ENCODE data around the gene GBP3. TPM values are rescaled to one million over a fixed set of nuclear protein-coding genes. Genes with fewer than 3 reads are reported as not detected.
A peak's percentile ranks its signal among the peaks of the same experiment; 100 is the strongest.

GBP3 gene
- total RNA-seq, 4 donors from 2014 or later: 9.2 to 25.8 (median 11.2) TPM

- TF ChIP-seq EP300 (IDR thresholded peaks at IDR 0.05) (no peak), POLR2A (IDR thresholded peaks at IDR 0.05) (no peak)
- TF ChIP-seq, protein P1, sequence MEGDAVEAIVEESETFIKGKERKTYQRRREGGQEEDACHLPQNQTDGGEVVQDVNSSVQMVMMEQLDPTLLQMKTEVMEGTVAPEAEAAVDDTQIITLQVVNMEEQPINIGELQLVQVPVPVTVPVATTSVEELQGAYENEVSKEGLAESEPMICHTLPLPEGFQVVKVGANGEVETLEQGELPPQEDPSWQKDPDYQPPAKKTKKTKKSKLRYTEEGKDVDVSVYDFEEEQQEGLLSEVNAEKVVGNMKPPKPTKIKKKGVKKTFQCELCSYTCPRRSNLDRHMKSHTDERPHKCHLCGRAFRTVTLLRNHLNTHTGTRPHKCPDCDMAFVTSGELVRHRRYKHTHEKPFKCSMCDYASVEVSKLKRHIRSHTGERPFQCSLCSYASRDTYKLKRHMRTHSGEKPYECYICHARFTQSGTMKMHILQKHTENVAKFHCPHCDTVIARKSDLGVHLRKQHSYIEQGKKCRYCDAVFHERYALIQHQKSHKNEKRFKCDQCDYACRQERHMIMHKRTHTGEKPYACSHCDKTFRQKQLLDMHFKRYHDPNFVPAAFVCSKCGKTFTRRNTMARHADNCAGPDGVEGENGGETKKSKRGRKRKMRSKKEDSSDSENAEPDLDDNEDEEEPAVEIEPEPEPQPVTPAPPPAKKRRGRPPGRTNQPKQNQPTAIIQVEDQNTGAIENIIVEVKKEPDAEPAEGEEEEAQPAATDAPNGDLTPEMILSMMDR (IDR thresholded peaks at IDR 0.05): peak; percentile 51 to 65 (median 58)
- Histone ChIP-seq H3K27me3 (no peaks in the 10 kb centered on the region), H3K4me3 (no peak overlapping the region), H3K9me3 (no peaks in the 10 kb centered on the region), H3K27ac (no peak overlapping the region), H3K36me3 (peaks cover 0 to 8% (median 0%) of the 10 kb centered on the region in 3 donors), H3K4me1 (peaks cover 0 to 28% (median 9%) of the 10 kb centered on the region in 4 donors)
- WGBS, 2 donors: 27 to 30% methylated on average over 2 of the region's 2 CpGs
- DNase-seq (ENCODE audit: low spot score in 2 of 2): peak in 1 of 2 donors; percentile 35
Measured at GRCh38 chr1:88973520-88974137, 49.0 kb downstream of the GBP3 start.

DNA sequence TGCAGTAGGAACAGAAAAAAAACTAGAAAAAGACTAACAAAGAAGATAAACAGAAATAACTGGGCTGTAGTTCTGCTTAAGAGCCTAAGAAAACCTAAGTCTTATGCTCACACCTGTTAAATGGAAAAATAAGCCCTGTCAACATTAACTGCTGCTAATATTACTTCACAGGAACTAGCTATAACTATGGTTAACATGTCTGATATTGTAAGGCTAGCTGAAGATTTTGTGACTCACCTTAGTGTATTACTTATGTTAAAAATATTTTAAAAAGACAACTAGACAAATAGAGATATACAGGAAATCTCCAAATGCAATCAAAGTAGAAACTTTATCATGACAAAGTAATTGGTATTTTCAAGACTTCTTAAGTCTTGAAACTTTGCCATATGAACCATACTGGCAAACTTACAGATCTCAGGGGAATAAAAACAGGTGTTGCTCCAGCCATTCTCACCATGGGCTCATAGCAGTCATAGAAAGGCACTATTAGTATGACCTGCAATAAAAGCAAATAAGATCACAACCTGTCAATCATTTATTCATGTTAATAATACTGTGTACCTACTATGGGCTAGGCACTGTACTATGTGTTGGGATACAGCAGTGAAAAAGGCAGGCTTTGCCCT is 60.9 kb downstream of the GBP3 start:
- Histone ChIP-seq H3K27ac (no peak overlapping the region), H3K27me3 (no peaks in the 10 kb centered on the region), H3K4me1 (no peaks in the 10 kb centered on the region), H3K36me3 (peaks cover 0 to 89% (median 15%) of the 10 kb centered on the region in 3 donors), H3K4me3 (no peak overlapping the region), H3K9me3 (no peaks in the 10 kb centered on the region)
- DNase-seq (ENCODE audit: low spot score in 2 of 2): no peak
- TF ChIP-seq, protein P1 (IDR thresholded peaks at IDR 0.05): no peak
- TF ChIP-seq EP300 (IDR thresholded peaks at IDR 0.05): no peak
- TF ChIP-seq POLR2A (IDR thresholded peaks at IDR 0.05): no peak

GRCh38 chr1:88961081-88961480 is 61.6 kb downstream of the GBP3 start:
- Histone ChIP-seq H3K27ac (no peak overlapping the region), H3K4me3 (no peak overlapping the region), H3K36me3 (peaks cover 0 to 82% (median 15%) of the 10 kb centered on the region in 3 donors), H3K27me3 (no peaks in the 10 kb centered on the region), H3K9me3 (no peaks in the 10 kb centered on the region), H3K4me1 (peaks cover 0 to 1% (median 0%) of the 10 kb centered on the region in 4 donors)
- no peak for DNase-seq (ENCODE audit: low spot score in 2 of 2)
- no peak for TF ChIP-seq POLR2A (IDR thresholded peaks at IDR 0.05)
- no peak for TF ChIP-seq EP300 (IDR thresholded peaks at IDR 0.05)
- TF ChIP-seq, protein P1 (IDR thresholded peaks at IDR 0.05): no peak
- WGBS, 2 donors: 3 to 49% methylated on average over 1 of the region's 1 CpG

Small RNA genes within 50 kb of the gene (small RNA-seq; reads per million reads assigned to genes)
- gene RF00019: not detected

Other genes starting within 250 kb of the GBP3 start
- gene GTF2B, start 131.3 kb downstream of the GBP3 start, total RNA-seq: 10 to 100 TPM; 17.4 to 55.7 (median 23.7) TPM
- gene KYAT3, start 30.2 kb downstream of the GBP3 start, total RNA-seq: 10 to 100 TPM; 31.0 to 37.8 (median 36.6) TPM
- 10 to 100 TPM; 12.4 to 19.9 (median 16.8) TPM for gene RBMXL1, start 30.2 kb downstream of the GBP3 start, total RNA-seq
- 10 to 100 TPM; 21.1 to 51.8 (median 24.2) TPM for gene GBP1, start 42.3 kb upstream of the GBP3 start, total RNA-seq
- gene GBP2, start 103.2 kb upstream of the GBP3 start, total RNA-seq: 10 to 100 TPM; 46.7 to 71.0 (median 55.5) TPM
- gene GBP7, start 153.1 kb upstream of the GBP3 start, total RNA-seq: not detected
- 10 to 100 TPM in 2 of 4 donors, 1 to 10 TPM in 2; 4.0 to 24.0 (median 11.3) TPM for gene GBP4, start 176.1 kb upstream of the GBP3 start, total RNA-seq
- gene GBP5, start 250.0 kb upstream of the GBP3 start, total RNA-seq: 1 to 10 TPM in 3 of 4 donors, under 1 TPM in 1; 0.78 to 3.9 (median 2.2) TPM